Measurements from ENCODE around the gene LACTB.

LACTB gene

GRCh38 chr15:63110428-63111026 lies 11.1 kb upstream of the LACTB start:
- H3K4me3 ChIP-seq (ENCODE audit: low read depth, low read length): no peak overlapping the region
- TF ChIP-seq, protein P1, sequence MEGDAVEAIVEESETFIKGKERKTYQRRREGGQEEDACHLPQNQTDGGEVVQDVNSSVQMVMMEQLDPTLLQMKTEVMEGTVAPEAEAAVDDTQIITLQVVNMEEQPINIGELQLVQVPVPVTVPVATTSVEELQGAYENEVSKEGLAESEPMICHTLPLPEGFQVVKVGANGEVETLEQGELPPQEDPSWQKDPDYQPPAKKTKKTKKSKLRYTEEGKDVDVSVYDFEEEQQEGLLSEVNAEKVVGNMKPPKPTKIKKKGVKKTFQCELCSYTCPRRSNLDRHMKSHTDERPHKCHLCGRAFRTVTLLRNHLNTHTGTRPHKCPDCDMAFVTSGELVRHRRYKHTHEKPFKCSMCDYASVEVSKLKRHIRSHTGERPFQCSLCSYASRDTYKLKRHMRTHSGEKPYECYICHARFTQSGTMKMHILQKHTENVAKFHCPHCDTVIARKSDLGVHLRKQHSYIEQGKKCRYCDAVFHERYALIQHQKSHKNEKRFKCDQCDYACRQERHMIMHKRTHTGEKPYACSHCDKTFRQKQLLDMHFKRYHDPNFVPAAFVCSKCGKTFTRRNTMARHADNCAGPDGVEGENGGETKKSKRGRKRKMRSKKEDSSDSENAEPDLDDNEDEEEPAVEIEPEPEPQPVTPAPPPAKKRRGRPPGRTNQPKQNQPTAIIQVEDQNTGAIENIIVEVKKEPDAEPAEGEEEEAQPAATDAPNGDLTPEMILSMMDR (IDR thresholded peaks at IDR 0.05; ENCODE audit: borderline replicate concordance, insufficient read depth, low read depth, low read length): no peak

- TF ChIP-seq, protein P1 (IDR thresholded peaks at IDR 0.05; ENCODE audit: borderline replicate concordance, insufficient read depth, low read depth, low read length): no peak
- H3K4me3 ChIP-seq (ENCODE audit: low read depth, low read length): no peak overlapping the region
Observed at GRCh38 chr15:63111481-63111880, 10.2 kb upstream of the LACTB start.

DNA sequence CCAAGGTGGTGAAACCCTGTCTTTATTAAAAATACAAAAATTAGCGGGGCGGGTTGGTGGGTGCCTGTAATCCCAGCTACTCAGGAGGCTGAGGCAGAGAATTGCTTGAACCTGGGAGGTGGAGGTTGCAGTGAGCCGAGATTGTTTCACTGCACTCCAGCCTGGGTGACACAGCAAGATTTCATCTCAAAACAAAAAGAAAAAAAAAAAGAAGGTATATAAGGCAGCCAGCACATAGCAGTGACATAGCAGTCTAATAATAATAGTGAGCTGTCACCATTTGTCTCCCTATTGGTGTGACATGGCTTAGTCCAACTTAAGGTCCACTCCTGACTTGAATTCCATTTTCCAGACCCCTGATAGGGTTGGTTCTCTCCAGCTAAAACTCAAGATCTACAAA lies 8.8 kb upstream of the LACTB start:
- no peak overlapping the region for H3K4me3 ChIP-seq (ENCODE audit: low read depth, low read length)
- TF ChIP-seq, protein P1 (IDR thresholded peaks at IDR 0.05; ENCODE audit: borderline replicate concordance, insufficient read depth, low read depth, low read length): no peak

GRCh38 chr15:63114465-63114864 lies 7.2 kb upstream of the LACTB start:
- TF ChIP-seq, protein P1 (IDR thresholded peaks at IDR 0.05; ENCODE audit: borderline replicate concordance, insufficient read depth, low read depth, low read length): no peak
- H3K4me3 ChIP-seq (ENCODE audit: low read depth, low read length): no peak overlapping the region

DNA sequence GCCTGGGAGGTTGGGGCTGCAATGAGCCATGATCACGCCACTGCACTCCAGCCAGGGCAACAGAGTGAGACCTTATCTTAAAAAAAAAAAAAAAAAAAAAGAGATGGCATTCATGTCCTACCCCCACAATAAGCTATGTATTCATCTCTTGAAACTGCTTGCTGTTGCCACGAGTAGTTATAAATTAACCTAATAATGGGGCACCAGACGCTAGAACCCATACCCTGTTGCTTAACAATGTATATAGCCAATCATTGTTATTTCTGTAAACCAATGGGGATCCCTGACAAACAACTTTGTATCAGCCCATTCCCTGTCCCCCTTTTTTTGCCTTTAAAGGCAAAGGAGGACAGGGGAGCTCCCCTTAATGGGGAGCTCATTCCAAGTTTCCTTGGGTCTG lies 2.8 kb upstream of the LACTB start:
- H3K4me3 ChIP-seq (ENCODE audit: low read depth, low read length): no peak overlapping the region

GRCh38 chr15:63122002-63122875 lies 578 bp downstream of the LACTB start:
- TF ChIP-seq, protein P1 (IDR thresholded peaks at IDR 0.05; ENCODE audit: borderline replicate concordance, insufficient read depth, low read depth, low read length): 0 out of 2 replicates have a peak, but pooled peaks have one; percentile 8
- peak overlapping the region; percentile 95 for H3K4me3 ChIP-seq (ENCODE audit: low read depth, low read length)

More for the DNA sequence above, 2.8 kb upstream of the LACTB start:
- TF ChIP-seq, protein P1 (IDR thresholded peaks at IDR 0.05; ENCODE audit: borderline replicate concordance, insufficient read depth, low read depth, low read length): no peak

All from GM12875 (cell line).